Measurements from ENCODE around the gene PAK2.
A peak's percentile ranks its signal among the peaks of the same experiment; 100 is the strongest.
"Not testable (repeated sequence)": the region's sequence is repeated elsewhere in the genome, so short reads cannot be mapped to it uniquely, and the experiment has no call there.

The PAK2 gene

GRCh38 chr3:196736670-196737374, 2.8 kb upstream of the PAK2 start:
- DNase-seq = peak; percentile 27

DNA sequence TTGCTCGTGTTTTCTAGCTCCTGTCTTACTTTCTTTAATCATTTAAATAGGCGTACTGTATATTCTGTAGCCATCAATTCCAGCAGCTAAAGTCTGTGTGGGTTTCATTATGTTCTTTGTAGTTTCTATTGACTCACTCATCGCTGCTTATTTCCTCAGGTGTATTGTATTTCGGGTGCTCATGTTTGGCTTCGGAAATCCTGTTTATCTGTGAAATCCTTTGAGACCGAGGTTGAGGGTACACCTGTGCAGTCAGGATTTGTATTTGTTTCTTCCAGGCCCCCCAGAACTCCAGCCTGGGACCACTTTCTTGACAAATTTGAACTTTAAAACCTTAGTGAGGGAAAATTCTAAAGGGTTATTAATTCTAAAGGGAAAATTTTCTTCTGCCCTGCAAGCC, 2.0 kb upstream of the PAK2 start:
- no peak for DNase-seq

GRCh38 chr3:196740481-196741248, 1.0 kb downstream of the PAK2 start:
- DNase-seq = peak; percentile 38

DNA sequence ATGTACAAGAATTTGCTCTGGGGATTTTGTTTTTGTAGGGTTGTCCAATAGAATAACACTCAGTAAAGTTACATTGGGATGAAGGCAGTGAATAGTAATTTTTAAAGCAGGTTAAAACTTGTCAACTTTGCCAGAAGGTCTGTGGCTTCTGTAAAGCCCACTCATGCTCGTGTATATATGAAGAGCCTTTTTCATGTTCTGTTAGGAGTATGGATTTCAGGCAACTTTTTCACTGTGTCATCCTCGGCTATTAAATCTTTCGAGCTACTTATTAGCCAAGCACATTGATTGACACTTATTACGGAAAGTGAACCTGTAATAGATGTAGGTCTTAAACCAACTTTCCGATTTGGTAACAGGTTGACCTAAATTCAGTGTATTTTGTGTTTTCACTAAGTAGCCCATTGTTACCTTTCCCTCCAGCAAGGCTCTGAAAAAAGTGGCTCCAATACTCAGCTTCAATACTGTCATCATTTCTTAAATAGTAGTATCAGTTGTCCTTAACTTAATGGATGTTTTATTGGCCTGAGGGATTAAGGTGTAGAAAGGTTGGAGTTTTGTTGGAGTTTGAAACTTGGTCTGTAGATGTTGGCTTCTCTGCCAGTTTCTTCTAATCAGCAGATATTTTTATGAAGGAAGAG, 1.7 kb downstream of the PAK2 start:
- no peak for DNase-seq

DNA sequence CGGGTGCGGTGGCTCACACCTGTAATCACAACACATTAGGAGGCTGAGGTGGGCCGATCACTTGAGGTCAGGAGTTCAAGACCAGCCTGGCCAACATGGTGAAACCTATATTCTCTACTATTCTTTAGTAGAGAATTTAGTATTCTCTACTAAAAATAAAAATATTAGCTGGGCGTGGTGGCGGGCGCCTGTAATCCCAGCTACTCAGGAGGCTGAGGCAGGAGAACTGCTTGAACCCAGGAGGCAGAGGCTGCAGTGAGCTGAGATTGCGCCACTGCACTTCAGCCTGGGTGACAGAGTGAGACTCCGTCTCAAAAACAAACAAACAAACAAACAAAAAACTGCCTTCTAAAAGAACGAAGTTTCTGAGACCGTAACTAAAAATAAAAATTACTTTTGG, 3.9 kb downstream of the PAK2 start:
- not testable (repeated sequence) for DNase-seq

DNA sequence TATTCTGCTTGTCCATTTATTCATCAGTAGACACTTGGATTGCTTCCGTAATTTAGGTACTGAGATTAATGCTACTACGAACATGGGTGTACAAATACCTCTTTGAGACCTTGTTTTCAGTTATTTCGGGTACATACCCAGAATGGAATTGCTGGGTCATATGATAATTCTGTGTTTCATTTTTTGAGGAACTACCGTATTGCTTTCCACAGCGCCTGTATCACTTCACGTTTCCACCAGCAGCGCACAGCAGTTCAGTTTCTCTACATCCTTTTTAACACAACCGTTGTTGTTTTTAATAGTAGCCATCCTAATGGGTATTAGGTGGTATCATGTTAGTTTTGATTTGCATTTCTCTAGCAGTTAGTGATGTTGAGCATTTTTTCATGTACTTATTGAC, 9.5 kb downstream of the PAK2 start:
- peak; percentile 55 for DNase-seq

GRCh38 chr3:196753201-196753600, 13.5 kb downstream of the PAK2 start:
- DNase-seq = no peak

DNA sequence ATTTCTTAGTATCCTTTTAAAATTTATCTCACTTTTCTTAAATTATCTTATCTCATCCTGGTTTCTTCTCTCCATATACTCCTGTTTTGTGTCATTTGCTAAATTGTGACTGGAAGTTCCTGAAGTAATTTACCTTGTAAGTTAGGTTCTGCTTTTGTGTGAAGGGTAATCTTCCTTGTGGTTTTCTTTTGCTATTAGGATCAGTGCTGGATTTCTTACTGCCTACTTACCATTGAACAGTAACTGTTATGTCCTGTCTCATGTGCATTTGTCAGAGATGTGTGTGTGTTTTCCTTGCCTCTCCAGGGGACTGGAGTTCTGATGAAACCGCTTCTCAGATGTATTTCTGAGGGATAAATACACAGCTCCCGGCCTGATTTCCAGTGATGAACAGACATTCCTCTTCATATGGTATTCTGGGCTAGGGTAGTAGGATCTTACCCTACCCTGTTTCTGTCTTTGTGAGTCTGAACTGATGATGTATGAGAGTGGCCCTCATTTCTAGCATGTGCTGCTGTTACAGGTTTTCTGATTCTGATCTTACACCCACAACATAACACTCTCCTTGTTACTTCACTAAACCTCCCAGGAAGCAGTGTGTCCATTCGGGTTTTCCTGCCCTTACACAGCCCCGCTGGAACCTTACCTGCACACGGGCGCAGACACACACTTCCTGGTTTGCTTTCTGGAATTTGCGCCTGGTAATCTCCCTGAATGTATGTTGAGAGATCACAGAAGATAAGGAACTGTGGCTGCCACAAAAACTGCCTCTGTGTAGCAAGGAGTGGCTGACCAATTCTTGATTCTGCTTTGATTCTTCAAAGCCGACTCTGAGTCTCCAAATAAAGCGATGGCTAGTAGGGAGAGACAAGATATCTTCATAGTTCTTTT, 14.7 kb downstream of the PAK2 start:
- no peak for DNase-seq

DNA sequence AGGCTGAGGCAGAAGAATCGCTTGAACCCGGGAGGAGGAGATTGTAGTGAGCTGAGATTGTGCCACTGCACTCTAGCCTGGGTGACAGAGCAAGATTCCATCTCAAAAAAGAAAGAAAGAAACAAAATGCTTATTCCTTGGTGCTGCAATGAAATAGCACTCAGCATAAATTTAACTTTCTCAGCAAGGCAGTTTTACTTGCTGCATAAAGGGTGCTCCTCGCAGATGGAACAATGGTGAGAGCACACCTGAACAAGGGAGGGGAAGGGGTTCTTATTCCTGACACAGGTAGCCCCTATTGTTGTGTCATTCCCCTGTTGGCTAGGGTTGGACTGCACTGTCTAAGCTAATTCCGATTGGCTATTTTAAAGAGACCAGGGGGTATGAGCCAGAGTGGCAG, 17.1 kb downstream of the PAK2 start:
- DNase-seq = no peak

GRCh38 chr3:196757876-196758739, 18.5 kb downstream of the PAK2 start:
- DNase-seq = peak; percentile 63

- DNase-seq = peak; percentile 21
These were observed 23.5 kb downstream of the PAK2 start for GRCh38 chr3:196763179-196763578.

GRCh38 chr3:196765454-196765853, 25.8 kb downstream of the PAK2 start:
- no peak for DNase-seq

DNA sequence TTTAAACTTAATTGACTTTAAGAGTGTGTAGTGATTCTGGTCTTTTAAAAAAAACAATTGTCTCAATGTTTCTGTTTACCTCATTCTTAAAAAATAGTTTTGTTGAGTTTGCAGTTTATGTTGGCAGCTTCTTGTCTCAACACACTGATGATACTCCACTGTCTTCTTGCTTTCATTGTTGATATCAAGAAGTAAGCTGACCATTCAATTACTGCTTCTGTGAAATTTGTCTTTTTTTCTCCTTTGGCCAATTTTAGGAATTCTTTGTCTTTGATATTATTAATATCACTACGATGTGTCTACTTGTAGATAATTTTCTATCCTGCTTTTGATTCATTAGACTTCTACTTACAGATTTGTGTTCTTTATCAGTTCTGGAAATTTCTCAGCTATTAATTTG, 31.4 kb downstream of the PAK2 start:
- DNase-seq = no peak

- DNase-seq = no peak
These were observed 32.4 kb downstream of the PAK2 start for GRCh38 chr3:196772102-196772501.

GRCh38 chr3:196772897-196773296, 33.2 kb downstream of the PAK2 start:
- DNase-seq = no peak

DNA sequence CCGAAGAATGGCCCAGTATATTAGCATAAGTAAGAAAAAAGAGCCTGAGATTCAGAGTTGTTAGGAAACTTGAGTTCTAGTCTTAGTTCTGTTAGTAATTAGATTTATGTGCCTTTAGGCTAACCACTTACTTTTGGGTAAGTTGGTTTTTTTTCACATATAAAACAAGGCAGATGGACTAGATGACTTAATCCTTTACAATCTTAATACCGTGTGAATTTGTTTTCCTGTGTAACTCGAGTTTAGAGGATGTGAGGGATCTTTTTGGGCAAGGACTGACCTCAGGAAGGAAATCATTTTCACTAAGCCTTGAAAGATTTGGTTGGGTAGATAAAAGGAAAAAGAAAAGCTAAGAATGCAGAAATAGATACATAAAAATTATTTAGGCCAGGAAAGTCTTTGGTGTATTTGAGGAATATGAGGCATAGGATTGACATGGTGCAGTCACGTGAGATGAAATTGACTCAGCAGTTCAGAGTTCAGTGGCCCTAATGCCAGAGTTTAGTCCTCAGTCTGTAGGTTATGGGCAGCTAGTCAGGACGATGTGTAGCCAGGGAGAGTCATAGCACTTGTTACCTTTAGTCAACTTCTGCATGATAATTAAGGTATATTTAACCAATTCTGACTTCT, 34.6 kb downstream of the PAK2 start:
- peak; percentile 32 for DNase-seq

DNA sequence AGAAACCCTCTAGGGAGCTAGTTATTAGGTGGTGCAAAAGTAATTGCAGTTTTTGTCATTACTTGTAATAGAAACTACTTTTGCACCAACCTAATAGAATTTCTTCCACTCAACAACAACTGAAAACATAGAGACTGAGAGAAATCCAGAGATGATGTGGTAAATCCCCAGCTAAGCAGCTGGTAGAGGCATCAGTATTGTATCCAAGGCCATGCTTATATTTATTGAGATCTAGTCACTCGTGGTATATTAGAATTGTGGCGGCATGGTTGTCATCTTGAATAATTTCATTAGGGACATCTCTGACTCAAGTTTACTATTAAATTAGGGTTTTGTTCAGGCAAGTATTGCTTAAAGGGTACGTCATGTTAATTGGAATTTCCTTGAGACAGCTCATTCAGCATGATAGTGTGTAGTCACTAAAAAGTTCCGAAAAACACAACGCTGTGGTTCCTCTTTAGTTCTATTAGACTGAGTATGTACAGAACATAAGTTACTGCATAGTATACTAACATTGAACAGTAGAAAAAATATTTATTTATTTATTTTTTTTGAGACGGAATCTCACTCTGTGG, 35.3 kb downstream of the PAK2 start:
- peak; percentile 86 for DNase-seq

GRCh38 chr3:196775938-196776337, 36.3 kb downstream of the PAK2 start:
- peak; percentile 39 for DNase-seq

GRCh38 chr3:196777836-196778235, 38.2 kb downstream of the PAK2 start:
- no peak for DNase-seq

DNA sequence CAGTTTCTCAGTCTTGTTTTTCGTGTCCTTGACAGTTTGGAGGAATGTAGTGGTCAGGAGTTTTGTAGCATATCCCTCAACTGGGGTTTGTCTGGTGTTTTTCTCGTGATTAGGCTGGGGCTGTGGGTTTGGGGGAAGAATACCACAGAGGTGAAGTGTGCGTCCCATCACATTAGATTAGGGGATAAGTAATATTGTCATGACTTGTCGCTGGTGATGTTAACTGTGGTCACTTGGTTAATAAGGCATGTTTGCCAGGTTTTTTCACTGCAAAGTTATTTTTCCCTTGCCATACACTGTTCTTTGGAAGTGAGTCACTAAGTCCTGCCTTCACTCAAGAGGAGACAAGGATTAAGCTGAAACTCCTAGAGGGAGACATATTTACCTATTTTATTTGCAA, 39.1 kb downstream of the PAK2 start:
- no peak for DNase-seq

GRCh38 chr3:196782511-196782910, 42.9 kb downstream of the PAK2 start:
- DNase-seq = no peak
